ENCODE results near the gene UBTD2.
"Not testable (repeated sequence)": the region's sequence is repeated elsewhere in the genome, so short reads cannot be mapped to it uniquely, and the experiment has no call there.

UBTD2 gene

GRCh38 chr5:172283020-172283861 lies at the start of gene UBTD2:
Gene UBTD2 (minus strand): TSS chr5:172283764. CDS start chr5:172283665, 99 bp downstream.
- Histone ChIP-seq H3K27ac (peak within 1 kb of the TSS; percentile 93 to 96), H3K9me3 (no peaks in the 10 kb centered on the region), H3K4me1 (peaks cover 0 to 23% (median 15%) of the 10 kb centered on the region in 4 donors), H3K36me3 (no peaks in the 10 kb centered on the region), H3K4me3 (peak within 1 kb of the TSS; percentile 91 to 95), H3K27me3 (no peaks in the 10 kb centered on the region)
- intact Hi-C loops (cut with DNase I; ENCODE audit: low total_unique reads) = loop anchor here (5.0 to 10.0 kb wide), 2 partner anchors 96 to 278 kb away; partner anchors contain the start of genes FBXW11 and STK10
- DNase-seq = peak; percentile 78 to 92
- TF ChIP-seq CTCF (IDR thresholded peaks at IDR 0.05) = peak; percentile 35 to 43

GRCh38 chr5:172326901-172327300 lies 43.3 kb upstream of the UBTD2 start:
- intact Hi-C loops (cut with DNase I; ENCODE audit: low total_unique reads); H3K9me3 ChIP-seq; H3K36me3 ChIP-seq; H3K4me3 ChIP-seq; H3K27me3 ChIP-seq; H3K4me1 ChIP-seq; H3K27ac ChIP-seq; DNase-seq: not testable (repeated sequence)

GRCh38 chr5:172325452-172325851 lies 41.9 kb upstream of the UBTD2 start:
- no peaks in the 10 kb centered on the region for H3K9me3 ChIP-seq
- no peaks in the 10 kb centered on the region for H3K27me3 ChIP-seq
- no peaks in the 10 kb centered on the region for H3K36me3 ChIP-seq
- no peak overlapping the region for H3K4me3 ChIP-seq
- H3K27ac ChIP-seq = no peak overlapping the region
- no peak for TF ChIP-seq CTCF (IDR thresholded peaks at IDR 0.05)
- intact Hi-C loops (cut with DNase I; ENCODE audit: low total_unique reads) = no loop called here
- peaks cover 0 to 9% (median 5%) of the 10 kb centered on the region in 4 donors for H3K4me1 ChIP-seq
- DNase-seq = no peak

GRCh38 chr5:172322028-172322965 lies 38.7 kb upstream of the UBTD2 start:
- Histone ChIP-seq H3K27me3 (no peaks in the 10 kb centered on the region), H3K9me3 (no peaks in the 10 kb centered on the region), H3K4me3 (no peak overlapping the region), H3K27ac (peak overlapping the region; percentile 14 to 19), H3K36me3 (no peaks in the 10 kb centered on the region), H3K4me1 (peaks cover 0 to 25% (median 16%) of the 10 kb centered on the region in 4 donors)
- DNase-seq = no peak
- no peak for TF ChIP-seq CTCF (IDR thresholded peaks at IDR 0.05)
- intact Hi-C loops (cut with DNase I; ENCODE audit: low total_unique reads) = no loop called here

GRCh38 chr5:172321593-172321992 lies 38.0 kb upstream of the UBTD2 start:
- DNase-seq = no peak
- Histone ChIP-seq H3K9me3 (no peaks in the 10 kb centered on the region), H3K4me3 (no peak overlapping the region), H3K4me1 (peaks cover 0 to 25% (median 16%) of the 10 kb centered on the region in 4 donors), H3K27ac (peak overlapping the region in 1 of 2 donors; percentile 14), H3K36me3 (no peaks in the 10 kb centered on the region), H3K27me3 (no peaks in the 10 kb centered on the region)
- intact Hi-C loops (cut with DNase I; ENCODE audit: low total_unique reads) = no loop called here
- TF ChIP-seq CTCF (IDR thresholded peaks at IDR 0.05) = no peak

Data from tibial artery (tissue), 4 donors.